Measurements from ENCODE around the gene ANTXR1. TPM values are rescaled to one million over a fixed set of nuclear protein-coding genes. Genes with fewer than 3 reads are reported as not detected.

ANTXR1 gene
- total and polyA plus RNA-seq, 2 of the 8 experiments (the other 6 are each of a cell fraction or from before 2014, with no cell fraction given): 15.8 to 44.3 TPM

DNA sequence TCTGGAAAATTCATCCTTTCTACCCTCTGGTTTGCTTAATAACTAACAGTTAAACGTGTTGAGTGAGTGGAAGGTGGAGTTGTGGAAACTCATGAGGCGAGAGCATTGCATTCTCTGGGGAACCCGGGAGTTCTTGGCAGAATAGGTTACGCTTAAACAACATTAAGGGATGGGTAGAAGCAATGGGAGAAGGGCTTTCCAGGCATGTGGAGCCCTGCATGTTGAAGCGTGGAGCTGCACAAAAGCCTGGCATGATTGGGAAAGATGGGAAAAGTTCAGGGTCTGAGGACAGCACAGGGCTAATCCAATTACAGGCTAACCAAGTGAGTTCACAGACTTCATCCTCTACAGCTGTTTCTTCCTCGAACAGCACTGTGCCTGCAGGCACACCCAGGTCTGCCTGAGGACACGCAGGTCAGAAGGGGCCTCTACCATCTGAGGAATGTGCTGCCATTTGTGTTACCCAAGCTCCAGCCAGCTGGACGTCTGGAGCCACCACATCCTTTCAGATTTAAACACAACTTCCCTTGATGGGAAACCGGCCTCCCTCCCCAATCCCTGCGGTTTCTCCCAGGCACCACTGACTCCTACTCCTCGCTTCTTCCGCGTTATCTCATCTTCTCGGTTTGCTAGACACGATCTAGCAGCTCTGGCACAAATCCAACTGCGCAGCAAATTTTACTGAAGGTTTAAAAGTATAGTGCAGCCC lies 164.2 kb downstream of the ANTXR1 start:
- H2BK12ac ChIP-seq (ENCODE audit: low read depth, low read length): peak overlapping the region; percentile 76; the same call in 1 of the 2 replicates
- H3K27ac ChIP-seq (ENCODE audit: low read depth, low read length): peak overlapping the region; percentile 87; the same call in 1 of the 2 replicates
- H2BK20ac ChIP-seq (ENCODE audit: low read length): no peak overlapping the region
- H3K4me2 ChIP-seq (ENCODE audit: insufficient read depth in 1 of 2, low read depth in 2 of 2, low read length in 2 of 2): peak overlapping the region; percentile 51 to 74
- H2BK5ac ChIP-seq (ENCODE audit: low read depth, low read length): peak overlapping the region; percentile 88; the same call in 1 of the 2 replicates
- no peaks in the 10 kb centered on the region for H3K23me2 ChIP-seq (ENCODE audit: low read depth, low read length)
- no peaks in the 10 kb centered on the region for H3K27me3 ChIP-seq (replicated peaks in 1 of 4; ENCODE audit: control insufficient read depth in 3 of 4, extremely low read depth in 1 of 4, insufficient read depth in 3 of 4, low read length in 3 of 4)
- WGBS, 2 experiments (ENCODE audit: extremely low coverage in 1 of 2, insufficient coverage in 1 of 2, insufficient read length in 1 of 2, insufficient replicate concordance in 2 of 2, low coverage in 1 of 2, low lambda C conversion rate in 2 of 2, missing lambda C conversion rate in 1 of 2): 72% methylated on average over 16 of the region's 16 CpGs; no CpG with 5 or more reads in 1 of the 2 experiments
- H4K5ac ChIP-seq (ENCODE audit: insufficient read length, low read depth, low read length): peak overlapping the region; percentile 57
- H3K18ac ChIP-seq (ENCODE audit: extremely low read depth, low read length): peak overlapping the region; percentile 80; the same call in 1 of the 2 replicates
- H2AFZ ChIP-seq (ENCODE audit: low read length): peak overlapping the region; percentile 24; the same call in 1 of the 2 replicates
- H4K91ac ChIP-seq (replicated peaks; ENCODE audit: insufficient read length, low read length): peak overlapping the region; percentile 67
- FAIRE-seq (no peak), DNase-seq (ENCODE audit: low read depth in 1 of 2, low spot score in 2 of 2) (peak in 1 of 2 experiments; percentile 49)
- H3K4ac ChIP-seq (replicated peaks; ENCODE audit: insufficient read length, low read depth, low read length): peak overlapping the region; percentile 6
- H3K56ac ChIP-seq (replicated peaks; ENCODE audit: insufficient read length, low read depth, low read length): no peak overlapping the region
- peaks cover 8 to 21% (median 14%) of the 10 kb centered on the region in 4 experiments for H3K4me1 ChIP-seq (replicated peaks in 1 of 4; ENCODE audit: control insufficient read depth in 3 of 4, insufficient read depth in 4 of 4, low read length in 3 of 4)
- no peaks in the 10 kb centered on the region for H3K79me2 ChIP-seq (ENCODE audit: control insufficient read depth in 1 of 2, insufficient read depth in 2 of 2, low read length in 2 of 2)
- peak overlapping the region in 1 of 4 experiments; percentile 47; a peak in 2 of 8 replicates for H3K4me3 ChIP-seq (ENCODE audit: extremely low read depth in 1 of 4, insufficient read depth in 2 of 4, low read depth in 3 of 4, low read length in 4 of 4)
- peak overlapping the region; percentile 54; the same call in 1 of the 2 replicates for H2AK5ac ChIP-seq (ENCODE audit: low read depth, low read length)
- no peak overlapping the region for H3K14ac ChIP-seq (ENCODE audit: insufficient read length)
- H4K20me1 ChIP-seq (replicated peaks in 1 of 2; ENCODE audit: control insufficient read depth in 1 of 2, insufficient read depth in 2 of 2, low read length in 2 of 2): no peaks in the 10 kb centered on the region
- H3K36me3 ChIP-seq (ENCODE audit: control insufficient read depth in 2 of 4, insufficient read depth in 4 of 4, low read length in 3 of 4): no peaks in the 10 kb centered on the region
- H2BK15ac ChIP-seq (ENCODE audit: low read length): peak overlapping the region; percentile 7; the same call in 1 of the 2 replicates
- no peak overlapping the region for H4K8ac ChIP-seq (ENCODE audit: extremely low read depth, insufficient read depth, low read length)
- no peaks in the 10 kb centered on the region for H3K9me3 ChIP-seq (ENCODE audit: insufficient read depth in 2 of 2, low read depth in 1 of 2, low read length in 1 of 2)
- no peak overlapping the region for H3K23ac ChIP-seq (ENCODE audit: insufficient read length)
- H3K9ac ChIP-seq (replicated peaks in 1 of 4; ENCODE audit: extremely low read depth in 1 of 4, low read depth in 3 of 4, low read length in 3 of 4): peak overlapping the region in 2 of 4 experiments; percentile 40 to 55; a peak in 2 of 7 replicates
- CTCF ChIA-PET (ENCODE audit: partially characterized antibody): interaction anchor here (0.9 to 3.1 kb wide), 6 partner anchors 10 to 129 kb away, joined by 3 to 15 read pairs (median 3); no protein-coding TSS in a partner anchor
- no peaks in the 10 kb centered on the region for H3K79me1 ChIP-seq (ENCODE audit: low read depth, low read length)
- peak overlapping the region; percentile 45 for H2BK120ac ChIP-seq (replicated peaks; ENCODE audit: low read depth, low read length)
- POLR2A ChIA-PET (ENCODE audit: partially characterized antibody): interaction anchor here (0.7 to 1.6 kb wide), 5 partner anchors 12 to 137 kb away, joined by 3 to 11 read pairs (median 3); no protein-coding TSS in a partner anchor
- TF ChIP-seq JUND (IDR thresholded peaks at IDR 0.05; ENCODE audit: low read length) (no peak), KDM4A (IDR thresholded peaks at IDR 0.05; ENCODE audit: low read depth, low read length, severe bottlenecking) (no peak), CTBP2 (IDR thresholded peaks at IDR 0.05; ENCODE audit: borderline replicate concordance, insufficient read depth, insufficient read length, low read length) (no peak), EP300 (IDR thresholded peaks at IDR 0.05; ENCODE audit: borderline replicate concordance in 1 of 2, low read depth in 2 of 2, low read length in 2 of 2) (no peak), CREB1 (IDR thresholded peaks at IDR 0.05) (no peak), RBBP5 (IDR thresholded peaks at IDR 0.05; ENCODE audit: borderline replicate concordance, low read depth, low read length) (0 out of 2 replicates have a peak, but pooled peaks have one; percentile 11), POLR2A (IDR thresholded peaks at IDR 0.05; ENCODE audit: control extremely low read depth in 1 of 2, low read depth in 2 of 2, low read length in 2 of 2) (no peak), SRF (IDR thresholded peaks at IDR 0.05; ENCODE audit: low read depth, low read length) (no peak), MAX (IDR thresholded peaks at IDR 0.05) (peak; percentile 35; the same call in 1 of the 2 replicates)
- TF ChIP-seq, protein P1, sequence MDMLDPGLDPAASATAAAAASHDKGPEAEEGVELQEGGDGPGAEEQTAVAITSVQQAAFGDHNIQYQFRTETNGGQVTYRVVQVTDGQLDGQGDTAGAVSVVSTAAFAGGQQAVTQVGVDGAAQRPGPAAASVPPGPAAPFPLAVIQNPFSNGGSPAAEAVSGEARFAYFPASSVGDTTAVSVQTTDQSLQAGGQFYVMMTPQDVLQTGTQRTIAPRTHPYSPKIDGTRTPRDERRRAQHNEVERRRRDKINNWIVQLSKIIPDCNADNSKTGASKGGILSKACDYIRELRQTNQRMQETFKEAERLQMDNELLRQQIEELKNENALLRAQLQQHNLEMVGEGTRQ (IDR thresholded peaks at IDR 0.05; ENCODE audit: low read length): no peak

All from H1 (cell line).